ENCODE data around the gene PITPNB. TPM values are rescaled to one million over a fixed set of nuclear protein-coding genes. Genes with fewer than 3 reads are reported as not detected.

PITPNB gene
- total RNA-seq, 1 donor from 2014 or later: 16.3 TPM

- H3K4me3 ChIP-seq (ENCODE audit: low read depth, low read length): no peak overlapping the region
- no peak for TF ChIP-seq CTCF (conservative IDR thresholded peaks at IDR 0.05; ENCODE audit: low read depth, low read length)
- no peak for DNase-seq (ENCODE audit: low read depth)
Measured at GRCh38 chr22:27836181-27836580, 82.9 kb downstream of the PITPNB start.

GRCh38 chr22:27835446-27835845 lies 83.6 kb downstream of the PITPNB start:
- DNase-seq (ENCODE audit: low read depth): no peak
- H3K4me3 ChIP-seq (ENCODE audit: low read depth, low read length): no peak overlapping the region
- no peak for TF ChIP-seq CTCF (conservative IDR thresholded peaks at IDR 0.05; ENCODE audit: low read depth, low read length)

- TF ChIP-seq CTCF (conservative IDR thresholded peaks at IDR 0.05; ENCODE audit: low read depth, low read length): no peak
- H3K4me3 ChIP-seq (ENCODE audit: low read depth, low read length): no peak overlapping the region
- no peak for DNase-seq (ENCODE audit: low read depth)
Measured at GRCh38 chr22:27834364-27835185, 84.5 kb downstream of the PITPNB start.

GRCh38 chr22:27833803-27834202 lies 85.3 kb downstream of the PITPNB start:
- H3K4me3 ChIP-seq (ENCODE audit: low read depth, low read length): no peak overlapping the region
- TF ChIP-seq CTCF (conservative IDR thresholded peaks at IDR 0.05; ENCODE audit: low read depth, low read length): no peak
- no peak for DNase-seq (ENCODE audit: low read depth)

- no peak for DNase-seq (ENCODE audit: low read depth)
- no peak for TF ChIP-seq CTCF (conservative IDR thresholded peaks at IDR 0.05; ENCODE audit: low read depth, low read length)
Measured at GRCh38 chr22:27832606-27833005, 86.5 kb downstream of the PITPNB start.

GRCh38 chr22:27829620-27830019 lies 89.4 kb downstream of the PITPNB start:
- no peak for DNase-seq (ENCODE audit: low read depth)
- H3K4me3 ChIP-seq (ENCODE audit: low read depth, low read length): no peak overlapping the region
- no peak for TF ChIP-seq CTCF (conservative IDR thresholded peaks at IDR 0.05; ENCODE audit: low read depth, low read length)

More at GRCh38 chr22:27832606-27833005, 86.5 kb downstream of the PITPNB start:
- H3K4me3 ChIP-seq (ENCODE audit: low read depth, low read length): no peak overlapping the region

All from epithelial cell of proximal tubule (primary cell).